HG02970 (cell line): ENCODE data around the gene NR4A1.
A peak's percentile ranks its signal among the peaks of the same experiment; 100 is the strongest.

Experiments used
- ATAC-seq: cut with Tn5 transposase; IDR thresholded peaks from one replicate; pipeline ENCODE4 v1.9.1; 2021; ENCODE audit warnings: mild to moderate bottlenecking, moderate library complexity, moderate number of reproducible peaks; ENCODE audit not compliant: unreplicated experiment, low FRiP score

The NR4A1 gene

GRCh38 chr12:52050758-52051541, at the start of gene NR4A1:
TSS of gene NR4A1 (plus strand) at chr12:52051442. CDS start at chr12:52054329, 2,887 bp downstream.
- peak; percentile 81 for ATAC-seq

DNA sequence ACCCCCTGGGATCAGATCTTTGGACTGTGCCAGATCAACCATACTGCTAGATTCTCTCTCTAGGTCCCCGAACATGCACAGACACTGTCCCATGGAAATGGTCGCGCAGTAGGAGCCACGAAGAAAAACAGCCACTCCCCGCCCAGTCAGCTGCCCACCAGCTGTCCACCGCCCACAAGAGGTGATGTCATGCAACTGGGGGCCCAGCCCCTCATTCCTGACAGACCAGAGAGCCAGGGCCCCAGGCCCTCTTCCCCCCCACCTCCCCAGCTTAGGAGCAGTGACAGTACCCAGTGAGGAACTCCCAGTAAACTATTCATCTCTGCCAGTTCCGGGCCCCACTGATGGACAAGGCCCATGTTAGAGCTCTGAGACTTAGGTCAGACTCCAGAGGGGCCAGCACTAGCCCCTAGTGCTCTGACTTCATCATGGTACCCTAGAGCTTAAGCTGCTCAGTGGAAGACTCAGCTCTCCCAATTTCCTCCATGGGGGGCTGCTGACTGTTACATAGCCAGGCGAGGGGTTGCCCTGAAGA, 48.2 kb upstream of the NR4A1 start:
- no peak for ATAC-seq

DNA sequence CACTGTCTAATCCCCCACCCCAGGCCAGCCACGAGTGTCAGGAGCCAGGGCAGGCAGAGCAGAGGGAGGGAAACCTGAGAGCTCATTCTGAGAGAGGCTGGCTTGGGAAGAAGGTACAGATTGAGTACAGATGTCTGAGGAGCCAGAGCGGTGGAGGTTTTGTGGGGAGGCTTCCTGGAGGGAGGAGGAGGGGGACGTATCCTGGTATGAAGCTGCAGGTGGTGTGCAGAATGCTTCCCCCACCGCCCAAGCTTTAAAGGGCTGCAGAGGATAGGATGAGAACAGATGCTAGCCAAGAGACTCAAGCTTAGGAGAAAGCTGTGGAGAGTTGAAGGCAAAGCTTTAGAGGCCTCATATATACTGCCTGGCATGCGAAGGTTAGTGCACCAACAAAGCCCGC, 47.7 kb upstream of the NR4A1 start:
- ATAC-seq = no peak

GRCh38 chr12:52004042-52004648, 47.1 kb upstream of the NR4A1 start:
- no peak for ATAC-seq

DNA sequence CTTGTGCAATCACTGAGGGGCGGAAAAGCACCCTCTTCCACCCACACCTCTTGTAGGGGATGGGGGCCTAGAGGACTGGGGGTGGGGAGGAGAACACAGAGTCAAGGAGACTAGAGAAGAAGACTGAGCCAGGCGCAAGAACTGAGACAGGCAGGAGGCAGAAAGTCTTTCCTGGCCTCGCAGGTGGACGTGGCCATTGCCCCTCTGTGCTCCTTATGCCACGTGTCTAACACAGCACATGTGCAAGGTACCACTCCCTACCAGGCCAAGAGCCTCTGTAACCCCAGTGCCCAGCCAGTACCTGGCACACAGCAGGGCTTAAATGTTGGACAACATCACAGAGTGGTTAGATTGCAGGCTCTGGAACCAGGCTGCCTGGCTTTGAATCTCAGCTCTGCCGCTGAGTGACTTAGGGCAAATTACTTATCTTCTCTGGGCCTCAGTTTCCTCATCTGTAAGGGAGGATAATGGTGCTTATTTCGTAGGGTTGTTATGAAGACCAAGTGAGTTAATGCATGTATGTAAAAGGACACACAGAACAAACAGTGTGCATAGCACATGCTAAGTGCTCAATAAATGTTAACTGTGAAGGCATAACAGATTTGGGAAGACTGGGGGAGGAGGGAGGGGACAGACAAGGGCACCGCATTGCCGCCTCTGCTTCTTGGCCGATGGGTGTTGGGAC, 45.9 kb upstream of the NR4A1 start:
- ATAC-seq = no peak

GRCh38 chr12:52005903-52006703, 45.1 kb upstream of the NR4A1 start:
- no peak for ATAC-seq

DNA sequence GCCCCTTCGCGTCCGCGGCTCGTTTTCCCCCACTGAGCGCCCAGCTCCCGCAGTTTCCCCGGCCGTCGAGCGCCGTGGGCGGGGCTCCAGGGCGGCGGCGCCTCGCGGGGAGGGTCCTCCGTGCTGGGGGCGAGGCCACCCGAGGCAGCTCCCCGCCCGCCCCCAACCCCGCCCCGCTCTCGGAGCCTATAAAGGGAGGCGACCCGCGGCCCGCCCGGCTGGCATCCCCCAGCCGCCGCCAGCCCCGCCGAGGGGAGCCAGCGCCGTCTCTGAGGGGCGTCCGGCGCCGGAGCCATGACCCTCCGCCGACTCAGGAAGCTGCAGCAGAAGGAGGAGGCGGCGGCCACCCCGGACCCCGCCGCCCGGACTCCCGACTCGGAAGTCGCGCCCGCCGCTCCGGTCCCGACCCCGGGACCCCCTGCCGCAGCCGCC, 44.5 kb upstream of the NR4A1 start, which contains the start of gene TAMALIN:
TAMALIN (plus strand) TSS at position 221 of the 432 bp plus-strand sequence; CDS start at position 295, 74 bp downstream.
- ATAC-seq = no peak

- no peak for ATAC-seq
These were observed 43.9 kb upstream of the NR4A1 start for GRCh38 chr12:52007158-52007921.

DNA sequence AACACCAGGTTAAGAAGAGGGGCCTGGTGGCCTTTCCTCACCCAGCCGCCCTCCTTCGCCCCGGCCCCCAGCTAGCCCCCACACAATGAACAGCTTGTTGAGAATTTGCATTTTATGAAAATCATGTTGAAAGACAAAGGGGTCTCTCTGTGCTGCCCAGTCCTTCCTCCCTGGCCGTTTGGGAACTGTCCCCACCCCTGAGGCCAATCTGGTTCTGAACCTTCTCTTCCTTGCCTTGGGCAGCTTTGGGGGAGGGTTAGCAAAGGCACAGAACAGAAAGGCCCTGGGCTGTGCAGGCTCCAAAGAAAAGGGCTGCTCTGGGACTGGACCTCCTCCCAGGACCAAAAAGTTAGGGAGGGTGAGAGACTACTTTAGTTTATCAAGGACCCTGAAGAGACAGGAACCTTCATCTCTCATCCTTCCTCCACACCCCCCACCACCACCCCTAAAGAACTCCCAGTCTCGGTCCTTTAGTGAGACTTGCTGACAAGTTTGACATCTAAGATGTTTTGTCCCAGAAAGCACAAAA, 43.2 kb upstream of the NR4A1 start:
- ATAC-seq = no peak

DNA sequence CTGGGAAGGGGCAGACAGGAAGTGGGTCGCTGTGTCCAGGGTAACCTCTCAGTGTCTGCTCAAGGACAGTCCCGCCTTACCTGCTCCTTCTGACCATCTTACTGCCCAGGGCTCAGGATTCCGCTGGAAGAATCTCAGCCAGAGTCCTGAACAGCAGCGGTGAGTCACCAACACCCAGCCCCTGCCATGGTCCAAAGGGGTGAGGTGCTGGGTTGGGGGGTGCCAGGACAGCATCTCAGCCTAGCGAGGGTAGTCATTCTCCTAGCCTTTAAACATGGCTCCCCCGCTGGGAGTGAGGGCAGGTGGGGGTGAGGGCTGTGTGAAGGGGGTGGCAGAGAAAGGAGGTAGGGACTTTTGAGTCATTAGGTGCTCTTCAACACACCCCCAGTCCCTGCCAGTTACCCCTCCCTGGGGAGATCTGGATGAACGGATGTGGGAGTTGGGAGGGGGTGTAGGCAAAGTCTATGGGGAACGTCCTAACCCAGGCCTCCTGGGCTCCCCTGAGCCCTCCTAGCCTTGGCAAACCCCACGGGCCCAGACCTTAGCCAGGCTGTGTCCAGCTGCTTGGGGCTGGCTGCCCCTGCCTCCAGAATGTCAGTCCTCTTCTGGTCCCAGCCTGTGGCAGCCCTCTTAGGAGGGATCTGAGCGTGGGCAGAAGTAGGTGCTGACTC, 42.0 kb upstream of the NR4A1 start:
- ATAC-seq = no peak

DNA sequence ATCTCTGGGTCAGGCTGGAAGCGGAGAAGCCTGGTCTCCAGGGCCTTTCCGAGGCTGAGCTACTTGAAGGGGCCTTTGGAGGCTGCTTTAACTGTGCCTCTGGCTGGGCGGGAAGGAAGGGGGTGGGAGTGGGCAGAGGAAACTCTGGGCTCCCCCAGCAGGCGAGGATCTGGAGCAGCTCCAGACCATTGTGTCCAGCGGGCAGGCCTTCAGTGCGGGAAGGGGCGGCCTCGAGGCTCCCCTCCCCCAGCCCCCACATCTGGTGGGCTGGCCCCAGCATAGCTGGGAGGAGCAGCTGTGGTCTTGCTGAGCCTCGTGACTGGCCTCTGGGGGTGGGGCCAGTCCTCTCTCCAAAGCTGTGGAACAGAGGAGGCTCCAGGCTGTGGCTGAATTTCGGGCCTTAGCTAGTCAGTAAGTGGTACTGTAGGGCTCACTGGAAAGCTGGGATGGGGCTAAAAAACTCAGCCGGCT, 41.1 kb upstream of the NR4A1 start:
- ATAC-seq = no peak

DNA sequence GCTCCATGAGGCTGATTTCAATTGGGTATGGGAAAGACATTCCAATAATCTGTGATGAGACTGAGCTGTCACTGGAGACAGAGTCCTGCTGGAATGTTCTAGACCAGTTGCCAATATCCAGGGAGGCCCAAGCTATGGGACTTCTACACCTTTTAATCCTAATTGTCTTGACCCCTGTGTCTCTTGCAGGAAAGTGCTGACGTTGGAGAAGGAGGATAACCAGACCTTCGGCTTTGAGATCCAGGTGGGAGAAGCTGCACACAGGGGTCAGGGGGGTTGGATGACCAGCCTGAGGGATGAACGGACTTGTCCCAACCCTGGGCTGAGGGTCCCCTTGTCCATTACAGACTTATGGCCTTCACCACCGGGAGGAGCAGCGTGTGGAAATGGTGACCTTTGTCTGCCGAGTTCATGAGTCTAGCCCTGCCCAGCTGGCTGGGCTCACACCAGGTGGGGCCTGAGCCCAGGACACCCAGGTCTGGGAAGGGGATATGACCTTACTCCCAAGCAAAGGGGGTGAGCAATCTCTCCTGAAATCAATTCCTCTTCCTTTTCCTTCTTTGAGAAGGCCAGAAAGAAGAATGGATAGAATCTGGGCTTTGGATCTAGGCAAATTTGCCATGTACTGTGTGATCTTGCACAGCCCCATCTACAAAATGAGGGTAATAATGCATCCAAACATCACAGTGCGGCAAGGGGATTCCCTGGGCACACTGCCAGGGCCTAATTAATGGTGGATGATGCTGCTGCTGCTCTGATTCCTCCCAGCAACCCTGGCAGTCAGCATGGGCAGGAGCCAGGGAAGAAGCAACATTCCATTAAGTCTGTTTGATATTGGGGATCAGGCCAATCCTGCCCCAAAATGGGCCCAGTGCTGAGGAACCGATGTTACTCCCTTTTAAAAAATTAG, 40.3 kb upstream of the NR4A1 start:
- ATAC-seq = no peak

- ATAC-seq = no peak
These were observed 39.5 kb upstream of the NR4A1 start for GRCh38 chr12:52011602-52012214.

- no peak for ATAC-seq
These were observed 37.5 kb upstream of the NR4A1 start for GRCh38 chr12:52013626-52014310.

DNA sequence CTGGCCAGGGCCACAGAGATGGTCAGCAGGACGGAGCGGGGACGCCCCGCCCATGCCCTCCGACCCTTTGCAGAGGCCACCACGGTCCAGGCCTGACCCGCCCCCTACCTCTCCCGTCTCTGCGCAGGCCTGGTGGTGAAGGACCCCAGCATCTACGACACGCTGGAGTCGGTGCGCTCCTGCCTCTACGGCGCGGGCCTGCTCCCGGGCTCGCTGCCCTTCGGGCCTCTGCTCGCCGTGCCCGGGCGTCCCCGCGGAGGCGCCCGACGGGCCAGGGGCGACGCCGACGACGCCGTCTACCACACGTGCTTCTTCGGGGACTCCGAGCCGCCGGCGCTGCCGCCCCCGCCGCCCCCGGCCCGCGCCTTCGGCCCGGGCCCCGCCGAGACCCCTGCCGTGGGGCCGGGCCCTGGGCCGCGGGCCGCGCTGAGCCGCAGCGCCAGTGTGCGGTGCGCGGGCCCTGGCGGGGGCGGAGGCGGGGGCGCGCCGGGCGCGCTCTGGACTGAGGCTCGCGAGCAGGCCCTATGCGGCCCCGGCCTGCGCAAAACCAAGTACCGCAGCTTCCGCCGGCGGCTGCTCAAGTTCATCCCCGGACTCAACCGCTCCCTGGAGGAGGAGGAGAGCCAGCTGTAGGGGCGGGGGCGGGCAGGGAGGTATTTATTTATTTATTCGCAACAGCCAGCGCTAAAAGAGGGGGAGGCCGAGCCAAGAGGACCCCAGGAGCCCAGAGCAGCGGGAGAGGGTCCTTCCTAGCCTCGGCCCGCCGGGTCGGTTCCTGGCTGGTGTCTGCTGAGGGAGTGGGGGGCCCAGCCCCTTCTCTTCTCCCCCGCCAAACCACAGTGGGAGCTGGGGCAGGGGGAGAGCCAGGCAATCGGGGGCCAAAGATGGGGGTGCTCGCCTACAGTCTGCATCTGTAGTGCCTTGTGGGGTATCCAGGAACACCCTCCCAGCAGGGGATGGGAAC, 36.4 kb upstream of the NR4A1 start:
- no peak for ATAC-seq
